ENCODE results near the gene GLT1D1.

DNA sequence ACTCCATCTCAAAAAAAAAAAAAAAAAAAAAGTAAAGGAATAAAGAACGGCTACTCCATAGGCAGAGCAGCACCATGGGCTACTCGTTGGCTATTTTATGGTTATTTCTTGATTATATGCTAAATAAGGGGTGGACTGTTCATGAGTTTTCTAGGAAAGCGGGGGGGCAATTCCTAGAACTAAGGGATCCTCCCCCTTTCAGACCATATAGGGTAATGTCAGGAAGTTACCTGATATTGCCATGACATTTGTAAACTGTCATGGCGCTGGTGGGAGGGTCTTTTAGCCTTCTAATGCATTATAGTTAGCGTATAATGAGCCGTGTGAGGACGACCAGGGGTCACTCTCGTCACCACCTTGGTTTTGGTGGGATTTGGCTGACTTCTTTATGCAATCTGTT lies 142.3 kb downstream of the GLT1D1 start:
- TF ChIP-seq POLR2A (IDR thresholded peaks at IDR 0.05; ENCODE audit: low read depth, low read length): no peak
- TF ChIP-seq TAF1 (IDR thresholded peaks at IDR 0.05; ENCODE audit: low read depth, low read length): no peak
- no peak for TF ChIP-seq POLR2AphosphoS5 (IDR thresholded peaks at IDR 0.05; ENCODE audit: low read depth, low read length)
- no peak for TF ChIP-seq PAX5 (IDR thresholded peaks at IDR 0.05; ENCODE audit: insufficient read depth, low read length, severe bottlenecking)

Data from GM12891 (cell line).